Measurements from ENCODE around the gene HDAC4. TPM values are rescaled to one million over a fixed set of nuclear protein-coding genes. Genes with fewer than 3 reads are reported as not detected.

Gene HDAC4
- total and polyA plus RNA-seq, 9 of the 15 experiments (the other 6 are each of a cell fraction or from before 2014, with no cell fraction given), result 0.11 to 20.2 (median 4.0) TPM

GRCh38 chr2:239190921-239191885, 209.6 kb downstream of the HDAC4 start (continued):
- TF ChIP-seq HDGF (IDR thresholded peaks at IDR 0.05) (no peak), ZNF395 (CRISPR knock-in tag; IDR thresholded peaks at IDR 0.05) (no peak), MBD1 (CRISPR knock-in tag; IDR thresholded peaks at IDR 0.05) (no peak), CREB3L1 (IDR thresholded peaks at IDR 0.05; ENCODE audit: borderline replicate concordance, low read depth) (no peak), KHSRP (IDR thresholded peaks at IDR 0.05) (no peak), ZNF280A (IDR thresholded peaks at IDR 0.05; ENCODE audit: low read depth, partially characterized antibody) (no peak), ZNF584 (CRISPR knock-in tag; IDR thresholded peaks at IDR 0.05; ENCODE audit: low read depth) (no peak), DLX4 (CRISPR knock-in tag; IDR thresholded peaks at IDR 0.05) (no peak)
